Measurements from ENCODE around the gene TPPP.

TPPP gene

DNA sequence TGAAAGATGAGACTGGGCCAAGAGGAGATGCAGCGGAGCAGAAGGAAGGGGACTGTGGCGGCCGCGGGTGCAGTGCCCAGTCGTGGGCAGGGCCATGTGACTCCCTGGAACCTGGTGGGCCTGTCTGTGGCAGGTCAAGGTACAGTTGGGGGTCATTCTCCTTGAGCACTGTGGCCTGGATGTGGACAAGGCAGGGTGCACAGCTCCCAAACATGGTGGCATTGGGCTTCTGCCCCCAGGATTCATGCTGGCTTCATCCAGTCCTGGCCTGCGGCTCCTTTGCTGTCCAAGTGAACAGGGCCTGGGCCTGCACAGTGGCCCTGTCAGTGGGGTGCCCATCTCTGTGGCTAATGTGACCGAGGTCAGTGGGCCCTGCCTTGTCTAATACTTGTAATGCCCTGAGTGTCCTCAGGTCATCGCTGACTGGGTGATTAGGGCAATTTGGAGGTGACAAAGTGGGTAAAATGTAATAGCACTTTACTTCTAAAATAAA, 41.1 kb downstream of the TPPP start:
- no peak overlapping the region for H3K27ac ChIP-seq
- H3K4me3 ChIP-seq: no peak overlapping the region

GRCh38 chr5:651296-652022, 41.7 kb downstream of the TPPP start:
- H3K4me3 ChIP-seq: no peak overlapping the region
- no peak overlapping the region for H3K27ac ChIP-seq

GRCh38 chr5:647727-648126, 45.4 kb downstream of the TPPP start:
- Histone ChIP-seq H3K4me3 (no peak overlapping the region), H3K27ac (no peak overlapping the region)

DNA sequence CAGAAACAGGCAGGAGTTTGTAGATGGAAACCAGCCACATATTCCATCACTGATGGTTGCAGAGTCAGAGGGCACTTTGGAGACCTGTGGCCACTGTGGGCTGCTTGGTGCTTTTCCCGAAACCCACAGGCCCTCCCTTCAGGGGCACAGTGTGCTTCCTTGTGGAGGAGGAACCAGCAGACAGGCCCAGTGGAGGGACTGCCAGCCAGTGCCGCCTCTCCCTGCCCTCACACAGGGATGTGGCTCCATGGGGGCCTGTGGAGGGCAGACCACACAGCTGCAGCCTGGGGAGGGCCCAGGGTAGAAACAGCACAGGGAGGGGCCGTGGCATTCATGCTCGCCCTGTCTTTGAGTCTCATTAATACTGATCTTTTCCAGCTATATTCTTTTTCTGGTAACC, 45.8 kb downstream of the TPPP start:
- Histone ChIP-seq H3K27ac (no peak overlapping the region), H3K4me3 (no peak overlapping the region)

GRCh38 chr5:646396-647201, 46.6 kb downstream of the TPPP start:
- Histone ChIP-seq H3K27ac (no peak overlapping the region), H3K4me3 (no peak overlapping the region)

DNA sequence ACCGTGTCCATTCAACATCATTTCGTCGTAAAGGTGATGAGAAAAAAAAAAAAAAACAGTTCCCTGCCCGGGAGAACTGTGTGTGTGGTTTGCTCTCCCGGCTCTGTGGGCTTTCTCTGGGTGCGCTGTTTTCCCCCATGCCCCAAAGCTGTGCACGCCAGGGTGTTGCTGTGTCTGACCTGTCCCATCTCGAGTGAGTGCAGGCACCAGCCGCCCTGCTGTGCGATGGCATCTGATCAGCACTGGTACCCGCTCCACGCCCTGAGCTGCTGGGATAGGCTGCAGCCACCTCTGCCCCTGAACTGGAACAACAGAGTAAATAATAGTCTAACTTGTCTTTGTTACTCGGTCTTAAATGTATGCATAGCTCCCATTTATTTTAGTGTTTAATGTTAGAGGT, 47.7 kb downstream of the TPPP start:
- H3K4me3 ChIP-seq: no peak overlapping the region

GRCh38 chr5:644971-645370, 48.2 kb downstream of the TPPP start:
- Histone ChIP-seq H3K4me3 (no peak overlapping the region), H3K27ac (no peak overlapping the region)

More for the DNA sequence above, 47.7 kb downstream of the TPPP start:
- no peak overlapping the region for H3K27ac ChIP-seq

- no peak overlapping the region for H3K27ac ChIP-seq
Measured at GRCh38 chr5:644509-644908, 48.6 kb downstream of the TPPP start.

DNA sequence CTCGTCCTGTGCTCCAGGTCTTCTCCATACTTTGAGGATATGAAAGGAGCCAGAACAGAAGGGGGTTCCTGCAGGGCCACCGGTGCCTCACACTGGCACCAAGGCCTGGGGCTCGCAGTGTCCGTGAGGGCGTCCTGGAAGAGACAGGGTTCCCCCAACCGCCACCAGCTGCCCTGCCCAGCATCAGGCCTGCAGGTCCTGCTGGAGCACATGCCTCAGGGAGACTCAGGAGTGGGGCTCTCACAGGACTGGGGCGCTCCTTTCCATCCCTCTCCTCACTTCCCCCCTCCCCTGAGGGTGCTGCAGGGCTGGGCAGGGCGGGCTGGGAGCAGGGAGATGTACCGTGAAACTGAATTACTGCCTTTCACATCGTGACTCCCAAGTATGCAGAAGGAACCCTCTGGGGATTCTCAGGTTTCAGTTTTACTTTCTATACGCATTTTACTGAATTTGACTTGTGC, 49.3 kb downstream of the TPPP start:
- H3K4me3 ChIP-seq: no peak overlapping the region
- H3K27ac ChIP-seq: no peak overlapping the region

More at GRCh38 chr5:644509-644908, 48.6 kb downstream of the TPPP start:
- no peak overlapping the region for H3K4me3 ChIP-seq

DNA sequence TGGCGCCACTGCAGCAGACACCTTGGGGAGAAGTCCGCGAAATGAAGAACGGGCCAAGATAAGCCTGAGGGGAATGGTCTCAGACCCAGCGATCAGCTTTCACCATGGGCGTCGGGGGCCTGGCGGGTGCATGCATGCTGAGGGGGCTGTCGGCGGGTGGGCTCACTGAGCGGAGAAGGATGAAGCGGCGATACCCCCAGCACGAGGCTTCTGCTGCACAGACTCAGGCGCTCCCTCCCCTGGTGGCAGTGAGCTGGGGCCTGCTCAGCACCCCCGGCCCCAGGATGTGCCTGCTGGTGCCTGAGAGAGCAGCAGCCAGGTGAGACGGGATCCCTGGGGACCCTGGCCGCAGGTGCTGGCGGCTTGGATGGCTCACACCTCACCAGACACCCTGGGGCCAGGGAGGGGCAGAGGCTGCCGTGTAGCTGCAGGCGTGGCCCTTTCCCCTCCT, 49.8 kb downstream of the TPPP start:
- H3K27ac ChIP-seq: no peak overlapping the region

DNA sequence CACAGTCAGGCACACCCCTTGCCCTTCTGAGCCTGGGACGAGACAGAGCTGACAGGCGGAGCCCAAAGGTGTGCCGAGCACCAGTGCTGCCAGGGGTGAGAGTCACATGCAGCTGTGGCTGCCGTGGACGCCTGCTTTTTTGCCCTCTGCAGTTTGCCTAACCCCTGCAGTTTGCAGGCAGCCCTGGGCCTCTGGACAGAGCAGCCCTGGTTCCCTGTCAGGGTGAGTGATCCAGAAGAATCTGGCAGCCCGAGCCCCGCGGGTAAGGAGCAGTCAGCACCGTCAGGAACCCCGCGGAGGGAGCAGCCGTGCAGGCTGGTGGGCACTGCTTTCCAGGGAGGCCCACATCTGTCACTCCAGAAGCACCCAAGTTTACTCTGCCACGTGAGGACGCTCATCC, 50.7 kb downstream of the TPPP start:
- H3K4me3 ChIP-seq: no peak overlapping the region
- H3K27ac ChIP-seq: no peak overlapping the region

More for the DNA sequence above, 49.8 kb downstream of the TPPP start:
- no peak overlapping the region for H3K4me3 ChIP-seq

DNA sequence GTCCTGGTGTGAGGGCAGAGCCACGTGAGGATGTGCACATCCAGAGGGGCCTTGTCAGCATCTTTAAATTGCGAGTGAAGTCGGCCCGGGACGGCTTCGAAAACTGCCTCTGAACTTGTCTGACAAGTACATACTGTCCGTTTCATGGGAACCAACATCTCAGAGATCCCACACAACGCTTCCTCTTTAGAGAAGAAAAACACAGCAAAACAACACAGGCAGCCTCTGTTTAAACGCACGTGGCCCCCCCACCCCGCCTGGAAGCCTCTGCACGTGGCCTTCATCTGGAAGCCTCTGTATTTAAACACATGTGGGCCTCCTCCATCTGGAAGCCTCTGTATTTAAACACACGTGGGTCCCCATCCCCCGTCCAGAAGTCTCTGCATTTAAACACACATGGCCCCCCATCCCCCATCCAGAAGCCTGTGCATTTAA, 51.8 kb downstream of the TPPP start:
- Histone ChIP-seq H3K27ac (no peak overlapping the region), H3K4me3 (no peak overlapping the region)

- Histone ChIP-seq H3K4me3 (no peak overlapping the region), H3K27ac (no peak overlapping the region)
Measured at GRCh38 chr5:640461-641330, 52.5 kb downstream of the TPPP start.

DNA sequence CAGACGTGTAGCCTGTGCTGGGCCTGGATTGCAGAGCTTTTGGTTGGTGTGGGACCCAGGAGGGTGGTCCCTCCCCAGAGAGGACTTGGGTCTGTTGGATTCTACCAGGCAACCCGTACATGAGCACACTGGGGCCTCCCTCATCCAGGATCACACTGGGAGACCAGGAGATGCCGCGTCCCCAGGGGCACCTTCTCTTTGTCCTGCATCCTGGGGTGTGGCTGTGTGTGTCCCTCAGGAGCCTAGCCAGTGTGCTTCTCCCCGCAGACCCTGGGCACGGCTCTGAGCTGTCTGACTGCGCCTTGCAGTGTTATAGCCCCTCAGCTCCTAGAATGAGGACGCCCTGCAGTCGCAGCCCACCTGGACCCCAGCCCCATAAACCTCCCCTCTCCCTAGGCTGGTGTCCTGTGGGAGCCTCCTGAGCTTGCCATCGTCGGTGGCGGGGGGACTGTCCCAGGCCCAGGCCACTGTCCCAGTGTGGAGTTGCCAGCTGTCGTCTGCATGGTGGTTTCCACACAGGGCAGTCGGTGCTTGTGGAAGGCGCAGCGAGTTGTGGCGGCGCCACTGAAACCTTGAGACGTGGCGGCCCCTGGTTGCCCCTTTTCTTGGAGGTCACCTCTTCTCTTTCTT, 53.5 kb downstream of the TPPP start:
- no peak overlapping the region for H3K27ac ChIP-seq
- no peak overlapping the region for H3K4me3 ChIP-seq

DNA sequence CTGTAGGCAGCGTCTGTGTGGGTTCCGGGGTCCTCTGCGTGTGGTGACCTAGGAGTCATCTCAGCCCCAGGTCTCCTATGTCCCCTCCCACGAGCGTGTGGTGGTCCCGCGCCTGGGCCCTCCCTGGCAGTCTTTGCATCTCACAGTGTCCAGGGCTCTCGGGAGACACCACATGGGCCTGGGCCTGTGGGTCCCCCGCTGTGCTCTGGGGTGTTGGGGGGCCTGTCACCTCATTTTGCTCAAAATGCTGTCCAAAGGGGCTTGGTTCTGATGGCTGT, 54.0 kb downstream of the TPPP start:
- no peak overlapping the region for H3K27ac ChIP-seq
- no peak overlapping the region for H3K4me3 ChIP-seq

DNA sequence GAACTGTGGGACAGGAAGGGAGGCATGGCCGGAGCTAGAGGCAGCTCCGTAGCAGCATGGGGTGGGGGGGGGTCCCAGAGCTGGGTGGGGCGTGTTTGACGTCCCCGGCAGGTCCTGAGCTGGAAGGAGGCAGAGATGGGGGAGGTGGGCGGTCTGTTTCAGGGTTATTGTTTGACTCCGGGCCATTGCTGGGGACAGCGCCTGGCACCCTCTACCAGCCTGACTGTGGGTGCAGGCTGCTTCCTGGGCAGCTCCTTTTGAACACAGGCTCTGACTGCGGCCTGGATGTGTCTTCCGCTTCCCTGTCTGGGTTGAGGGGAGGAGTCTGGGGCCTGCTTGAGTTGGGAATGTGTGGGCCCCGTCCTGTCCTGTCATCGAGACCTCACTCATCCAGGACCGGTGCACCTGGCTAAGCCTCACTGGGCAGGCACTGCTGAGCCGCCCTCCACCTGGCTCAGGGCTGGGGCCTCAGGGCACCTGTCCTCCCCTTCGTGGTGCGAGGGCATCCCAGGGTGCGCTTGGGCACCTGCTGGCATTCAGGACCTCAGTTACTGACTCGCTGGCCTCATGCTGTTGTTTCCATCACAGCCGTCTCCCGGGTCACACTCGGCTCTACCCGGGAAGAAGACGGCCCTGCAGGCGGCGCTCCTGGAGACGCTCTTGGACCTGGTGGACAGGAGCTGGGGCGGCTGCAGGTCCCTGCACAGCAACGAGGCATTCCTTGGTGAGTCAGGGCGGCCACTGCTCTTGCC, 54.5 kb downstream of the TPPP start:
- Histone ChIP-seq H3K27ac (no peak overlapping the region), H3K4me3 (no peak overlapping the region)

DNA sequence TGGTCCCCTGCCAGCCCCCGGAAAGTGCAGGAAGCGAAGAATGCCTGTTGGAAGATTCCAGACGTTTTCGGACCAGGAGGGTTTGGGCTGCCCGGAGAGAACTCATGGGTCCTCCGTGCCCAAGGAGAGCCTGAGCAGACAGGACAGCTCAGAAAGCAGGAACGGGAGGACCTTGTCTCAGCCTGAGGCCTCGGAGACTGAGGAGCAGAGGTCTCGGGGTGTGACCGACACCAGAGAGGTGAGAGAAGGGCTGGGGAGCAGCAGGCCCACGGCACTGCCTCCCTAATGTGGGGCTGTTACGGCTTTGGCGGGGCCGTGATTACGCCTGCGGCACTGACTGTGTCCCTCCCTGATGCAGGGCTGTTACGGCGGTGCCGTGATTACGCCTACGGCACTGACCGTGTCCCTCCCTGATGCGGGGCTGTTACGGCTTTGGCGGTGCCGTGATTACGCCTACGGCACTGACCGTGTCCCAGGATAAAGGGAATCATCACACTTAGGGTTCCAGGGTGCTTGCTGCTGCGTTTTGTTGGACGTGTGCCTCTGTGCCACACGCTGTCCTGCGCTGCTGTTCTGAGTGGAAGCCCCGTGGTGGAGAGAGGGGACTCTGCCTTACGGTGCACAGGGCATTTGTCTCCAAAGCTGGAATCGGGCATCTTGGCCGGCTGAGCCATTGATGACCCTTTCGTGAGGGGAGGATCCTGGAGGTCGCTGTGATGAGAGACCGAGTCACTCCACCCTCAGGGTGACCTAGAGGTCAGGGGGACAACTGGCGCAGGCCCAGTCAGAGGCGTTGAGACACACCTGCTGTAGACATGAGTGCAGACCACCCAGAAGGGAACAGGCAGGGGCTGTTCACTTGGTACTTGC, 55.3 kb downstream of the TPPP start:
- H3K27ac ChIP-seq: no peak overlapping the region
- no peak overlapping the region for H3K4me3 ChIP-seq

- no peak overlapping the region for H3K27ac ChIP-seq
- no peak overlapping the region for H3K4me3 ChIP-seq
Measured at GRCh38 chr5:636951-637350, 56.2 kb downstream of the TPPP start.
